ENCODE data around the gene LIFR. TPM values are rescaled to one million over a fixed set of nuclear protein-coding genes. Genes with fewer than 3 reads are reported as not detected.

The LIFR gene
- total RNA-seq, 1 experiment from 2014 or later, result 3.7 TPM

- Mint-ChIP-seq H3K4me1 (ENCODE audit: insufficient read depth, unreplicated experiment) (peaks cover 12% of the 10 kb centered on the region), H3K9me3 (ENCODE audit: unreplicated experiment) (no peaks in the 10 kb centered on the region)
These were observed 129.2 kb downstream of the LIFR start for GRCh38 chr5:38426986-38427950.

GRCh38 chr5:38426490-38426889, 130.0 kb downstream of the LIFR start:
- intact Hi-C loops (cut with micrococcal nuclease), result no loop called here
- CTCF ChIA-PET, result interaction anchor here (0.8 to 2.0 kb wide), 4 partner anchors 15 to 452 kb away, joined by 3 to 12 read pairs (median 4); no protein-coding TSS in a partner anchor
- no TSS peak for BruUV-seq (replicated peaks)
- no peak overlapping the region for H3K4me3 Mint-ChIP-seq (ENCODE audit: unreplicated experiment)
- H3K4me1 Mint-ChIP-seq (ENCODE audit: insufficient read depth, unreplicated experiment), result peaks cover 12% of the 10 kb centered on the region
- POLR2A ChIA-PET, result interaction anchor here (0.7 to 2.1 kb wide), 2 partner anchors 15 to 462 kb away, joined by 3 to 7 read pairs; no protein-coding TSS in a partner anchor
- no peak for TF ChIP-seq CTCF (IDR thresholded peaks at IDR 0.05; ENCODE audit: unreplicated experiment)
- peak overlapping the region; percentile 80 for H3K27ac Mint-ChIP-seq (ENCODE audit: low read depth, unreplicated experiment)
- H3K27me3 Mint-ChIP-seq (ENCODE audit: insufficient read depth, unreplicated experiment), result no peaks in the 10 kb centered on the region
- H3K9me3 Mint-ChIP-seq (ENCODE audit: unreplicated experiment), result no peaks in the 10 kb centered on the region
- no peaks in the 10 kb centered on the region for H3K36me3 Mint-ChIP-seq (ENCODE audit: insufficient read depth, unreplicated experiment)
- DNase-seq (ENCODE audit: unreplicated experiment), result peak; percentile 71

More at GRCh38 chr5:38426986-38427950, 129.2 kb downstream of the LIFR start:
- no peaks in the 10 kb centered on the region for H3K27me3 Mint-ChIP-seq (ENCODE audit: insufficient read depth, unreplicated experiment)
- no peak overlapping the region for H3K4me3 Mint-ChIP-seq (ENCODE audit: unreplicated experiment)
- CTCF ChIA-PET, result interaction anchor here (0.9 to 2.0 kb wide), 3 partner anchors 15 to 451 kb away, joined by 3 to 12 read pairs (median 4); no protein-coding TSS in a partner anchor
- peak overlapping the region; percentile 80 for H3K27ac Mint-ChIP-seq (ENCODE audit: low read depth, unreplicated experiment)
- POLR2A ChIA-PET, result interaction anchor here (0.7 to 2.1 kb wide), 2 partner anchors 14 to 461 kb away, joined by 3 to 7 read pairs; no protein-coding TSS in a partner anchor
- H3K36me3 Mint-ChIP-seq (ENCODE audit: insufficient read depth, unreplicated experiment), result no peaks in the 10 kb centered on the region
- no peak for TF ChIP-seq CTCF (IDR thresholded peaks at IDR 0.05; ENCODE audit: unreplicated experiment)
- peak; percentile 65 for DNase-seq (ENCODE audit: unreplicated experiment)
- intact Hi-C loops (cut with micrococcal nuclease), result no loop called here
- BruUV-seq (replicated peaks), result TSS peak; percentile 72

Small RNA genes lying within 50 kb of the gene (microRNA-seq; reads per million reads assigned to microRNA genes)
- not detected for gene MIR3650

Data from MCF 10A (cell line).